Activated gamma-delta T cell (primary cell): ENCODE measurements around the gene SNX5.

Experiments
- DNase-seq: peaks from one replicate; lab custom pipeline; 2025; lab: John Stamatoyannopoulos, UW

Gene SNX5

DNA sequence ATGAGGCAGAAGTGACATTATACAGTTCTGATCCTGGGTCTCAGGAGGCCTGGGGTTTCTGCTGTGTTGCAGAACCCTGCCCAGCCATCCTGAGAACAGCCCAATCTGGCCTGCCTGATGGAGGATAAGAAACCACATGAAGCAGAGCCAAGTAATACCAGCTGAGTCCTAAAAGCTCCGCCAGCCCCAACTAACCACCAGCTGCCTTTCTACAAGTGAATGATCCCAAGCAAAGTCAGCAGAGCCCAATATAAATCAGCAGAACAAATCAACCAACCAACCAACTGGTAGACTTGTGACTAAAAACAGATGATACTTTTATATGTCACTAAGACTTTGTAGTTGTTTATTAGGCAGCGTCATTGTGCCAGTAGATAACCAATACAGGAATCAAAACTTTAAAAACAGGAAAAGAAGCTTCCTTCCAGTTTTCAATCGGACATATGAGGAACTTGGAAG is 52.1 kb downstream of the SNX5 start:
- no peak for DNase-seq

- DNase-seq: no peak
These were observed 53.6 kb downstream of the SNX5 start for GRCh38 chr20:17914957-17915356.

- no peak for DNase-seq
These were observed 55.7 kb downstream of the SNX5 start for GRCh38 chr20:17912916-17913315.

DNA sequence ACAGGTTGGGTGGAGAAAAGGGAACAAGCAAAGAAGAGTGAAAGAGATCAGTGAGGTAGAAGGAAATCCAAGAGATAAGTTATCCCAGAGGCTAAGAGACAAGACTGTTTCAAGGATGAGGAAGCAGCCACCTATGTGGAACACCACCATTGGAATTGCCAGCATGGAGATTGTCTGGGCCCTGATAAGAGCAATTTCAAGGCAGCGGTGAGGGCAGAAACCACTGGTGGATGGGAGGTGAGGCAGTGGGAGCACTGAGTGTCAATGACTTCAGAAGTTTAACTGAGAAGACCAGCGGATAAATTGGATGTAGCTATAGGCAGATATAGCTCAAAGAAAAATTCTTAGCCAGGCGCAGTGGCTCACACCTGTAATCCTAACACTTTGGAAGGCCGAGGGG is 56.7 kb downstream of the SNX5 start:
- DNase-seq: no peak

- DNase-seq: no peak
These were observed 57.7 kb downstream of the SNX5 start for GRCh38 chr20:17910828-17911294.

DNA sequence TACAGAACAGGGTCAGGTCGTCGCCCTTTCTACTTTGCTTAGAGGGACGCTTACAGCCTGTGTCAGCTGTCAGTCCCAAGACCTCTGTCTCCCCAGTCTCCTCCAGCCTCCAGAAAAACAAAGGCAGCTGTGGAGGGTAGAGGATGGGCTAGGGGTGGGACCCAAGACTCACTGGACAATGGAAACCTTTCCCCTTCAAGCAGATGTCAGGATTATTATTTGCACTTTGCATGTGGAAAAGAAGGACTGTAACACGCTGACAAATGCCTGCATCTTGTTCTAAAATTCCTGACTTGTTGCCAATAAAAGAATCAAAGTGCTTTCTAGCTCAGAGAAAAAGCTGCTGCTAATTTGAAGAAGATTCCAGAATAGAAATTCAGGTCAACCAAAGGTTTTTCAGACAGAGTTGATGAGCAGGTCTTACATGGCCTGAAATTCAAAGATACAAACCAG is 58.7 kb downstream of the SNX5 start:
- DNase-seq: no peak

GRCh38 chr20:17905544-17905943 is 63.0 kb downstream of the SNX5 start:
- DNase-seq: no peak

DNA sequence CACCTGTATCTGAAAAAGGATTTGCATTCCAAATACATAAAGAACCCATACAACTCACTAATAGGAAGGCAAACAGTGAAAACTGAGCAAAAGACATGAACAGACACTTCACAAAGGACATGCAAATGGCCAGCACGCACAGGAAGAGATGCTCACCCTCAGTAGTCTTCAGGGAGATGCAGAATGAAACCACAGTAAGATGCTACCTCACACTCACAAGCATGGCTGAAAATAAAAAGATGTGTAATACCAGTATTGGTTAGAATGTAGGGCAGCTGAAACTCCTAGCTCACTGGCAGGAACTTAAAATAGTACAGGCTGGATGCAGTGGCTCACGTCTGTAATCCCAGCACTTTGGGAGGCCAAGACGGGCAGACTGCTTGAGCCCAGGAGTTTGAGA is 64.6 kb downstream of the SNX5 start:
- DNase-seq: no peak

DNA sequence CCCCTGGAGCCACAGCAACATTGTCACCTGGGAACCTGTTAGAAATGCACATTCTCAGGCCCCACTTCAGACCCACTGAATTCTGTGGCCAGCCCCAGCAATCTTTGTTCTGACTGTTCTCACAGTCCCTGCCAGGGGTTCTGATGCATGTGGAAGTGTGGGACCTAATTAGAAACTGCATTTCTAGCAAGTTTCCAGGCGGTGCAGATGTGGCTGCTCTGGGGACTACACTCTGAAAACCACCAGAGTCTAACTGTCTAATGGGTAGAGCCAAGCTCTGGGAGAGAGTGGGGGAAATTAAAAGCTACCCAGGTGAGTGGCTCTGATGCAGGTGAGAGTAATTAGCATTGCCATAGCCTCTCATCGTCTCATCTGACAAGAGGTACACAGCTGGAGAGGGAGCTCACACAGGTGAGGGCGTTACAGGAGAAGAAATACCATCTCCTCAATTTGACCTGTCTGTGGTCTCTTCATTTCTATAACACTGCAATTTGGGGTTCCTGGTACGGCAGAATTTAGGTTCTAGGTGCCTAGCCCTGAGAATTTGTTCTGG is 66.0 kb downstream of the SNX5 start:
- no peak for DNase-seq

GRCh38 chr20:17901971-17902370 is 66.6 kb downstream of the SNX5 start:
- no peak for DNase-seq

GRCh38 chr20:17898548-17898994 is 70.0 kb downstream of the SNX5 start:
- no peak for DNase-seq

GRCh38 chr20:17897566-17898307 is 70.9 kb downstream of the SNX5 start:
- DNase-seq: no peak

GRCh38 chr20:17896771-17897369 is 71.7 kb downstream of the SNX5 start:
- DNase-seq: no peak

GRCh38 chr20:17896193-17896723 is 72.3 kb downstream of the SNX5 start:
- no peak for DNase-seq

GRCh38 chr20:17895641-17896171 is 72.9 kb downstream of the SNX5 start:
- DNase-seq: no peak

- no peak for DNase-seq
These were observed 75.1 kb downstream of the SNX5 start for GRCh38 chr20:17893445-17893844.

DNA sequence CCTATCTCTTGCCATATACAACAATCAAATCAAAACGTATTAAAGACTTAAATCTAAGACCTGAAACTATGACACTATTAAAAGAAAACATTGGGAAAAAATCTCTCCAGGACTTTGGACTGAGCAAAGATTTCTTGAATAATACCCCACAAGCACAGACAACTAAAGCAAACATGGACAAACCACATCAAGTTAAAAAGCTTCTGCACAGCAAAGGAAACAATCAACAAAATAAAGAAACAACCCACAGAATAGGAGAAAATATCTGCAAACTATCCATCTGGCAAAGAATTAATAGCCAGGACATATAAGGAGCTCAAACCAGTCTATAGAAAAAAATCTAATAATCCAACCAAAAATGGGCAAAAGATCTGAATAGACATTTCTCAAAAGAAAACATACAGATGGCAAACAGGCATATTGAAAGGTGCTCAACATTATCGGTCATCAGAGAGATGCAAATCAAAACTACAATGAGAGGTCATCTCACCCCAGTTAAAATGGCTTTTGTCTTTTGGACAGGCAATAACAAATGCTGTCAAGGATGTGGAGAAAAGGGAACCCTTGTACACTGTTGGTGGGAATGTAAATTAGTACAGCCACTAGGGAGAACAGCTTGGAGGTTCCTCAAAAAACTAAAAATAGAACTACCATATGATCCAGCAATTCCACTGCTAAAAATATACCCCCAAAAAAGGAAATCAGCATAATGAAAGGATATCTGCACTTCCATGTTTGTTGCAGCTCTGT is 76.2 kb downstream of the SNX5 start:
- no peak for DNase-seq
